ENCODE data around the gene LRRC73.
"Not testable (repeated sequence)": the region's sequence is repeated elsewhere in the genome, so short reads cannot be mapped to it uniquely, and the experiment has no call there.

LRRC73 gene

DNA sequence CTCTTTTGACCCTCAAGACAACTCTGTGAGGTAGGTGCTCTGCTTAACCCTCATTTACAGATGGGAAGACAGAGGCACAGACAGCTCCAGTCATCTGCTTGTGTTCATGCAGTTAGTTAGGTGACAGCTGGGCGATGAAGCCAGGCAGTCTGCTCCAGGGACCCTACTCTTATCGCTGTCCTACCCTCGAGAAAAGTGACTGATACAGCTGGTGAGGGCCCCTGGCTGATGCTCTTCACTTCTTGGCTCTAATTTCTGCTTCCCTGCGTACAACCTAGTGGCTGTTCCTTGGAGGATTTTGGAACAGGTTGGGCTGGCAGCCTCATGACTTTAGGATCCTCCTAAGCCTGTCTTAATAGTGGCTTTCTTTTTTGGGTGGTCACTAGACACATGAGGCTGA, 41.9 kb downstream of the LRRC73 start:
- Histone ChIP-seq H2BK5ac (ENCODE audit: low read depth, low read length, poor library complexity, severe bottlenecking) (no peak overlapping the region), H3K4me3 (ENCODE audit: insufficient read depth in 1 of 2, low read depth in 1 of 2, low read length in 2 of 2) (no peak overlapping the region), H4K8ac (ENCODE audit: low read length) (no peak overlapping the region), H3K36me3 (ENCODE audit: control insufficient read depth in 1 of 2, insufficient read depth in 2 of 2, low read depth in 1 of 2, low read length in 2 of 2) (no peaks in the 10 kb centered on the region), H4K91ac (ENCODE audit: low read length) (no peak overlapping the region), H2BK15ac (ENCODE audit: low read depth, poor library complexity, severe bottlenecking) (no peak overlapping the region), H3K14ac (ENCODE audit: low read length in 2 of 2) (no peak overlapping the region), H3K9ac (ENCODE audit: low read length) (no peak overlapping the region), H3K27ac (ENCODE audit: low read length, poor library complexity, severe bottlenecking) (no peak overlapping the region), H2BK120ac (ENCODE audit: low read depth, low read length) (no peak overlapping the region), H2BK12ac (ENCODE audit: low read length in 2 of 2) (no peak overlapping the region), H3K9me3 (ENCODE audit: control insufficient read depth, low read length) (no peaks in the 10 kb centered on the region), H3K4me2 (ENCODE audit: low read length, poor library complexity, severe bottlenecking) (no peak overlapping the region), H3K18ac (ENCODE audit: low read depth in 1 of 2, low read length in 2 of 2) (no peak overlapping the region), H3K4ac (ENCODE audit: low read depth in 1 of 2, low read length in 2 of 2) (no peak overlapping the region), H3K79me1 (replicated peaks; ENCODE audit: low read length, poor library complexity, severe bottlenecking) (no peaks in the 10 kb centered on the region), H3K23ac (ENCODE audit: low read length in 2 of 2) (no peak overlapping the region), H3K27me3 (ENCODE audit: control insufficient read depth in 1 of 2, insufficient read depth in 1 of 2, low read length in 2 of 2) (peaks cover 27 to 38% of the 10 kb centered on the region in 2 experiments), H2AFZ (ENCODE audit: low read depth, low read length) (no peak overlapping the region), H3K4me1 (ENCODE audit: control insufficient read depth, insufficient read depth, low read depth, low read length) (no peaks in the 10 kb centered on the region), H2AK5ac (ENCODE audit: low read length, severe bottlenecking) (no peak overlapping the region)
- 82% methylated on average over 4 of the region's 4 CpGs for WGBS
- DNase-seq, result no peak

DNA sequence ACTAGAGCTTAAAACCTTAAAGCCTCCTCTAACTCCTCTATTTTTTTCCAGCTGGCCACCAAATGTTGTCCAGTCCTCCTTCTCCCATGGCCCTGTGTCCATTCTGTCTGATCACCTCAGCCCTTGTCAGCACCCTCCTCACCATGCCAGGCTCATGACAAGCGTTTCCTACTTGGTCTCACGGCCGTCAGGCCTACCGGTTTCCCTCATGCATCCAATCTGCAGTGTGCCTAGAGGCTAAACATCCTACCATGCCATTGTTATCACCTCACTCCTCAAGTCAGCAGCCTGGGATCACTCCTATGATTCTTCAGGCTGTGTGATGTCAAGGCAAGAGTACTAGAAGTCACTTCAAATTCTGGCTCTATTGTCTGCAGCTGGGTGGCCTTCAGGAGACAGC, 42.4 kb downstream of the LRRC73 start:
- H3K14ac ChIP-seq (ENCODE audit: low read length in 2 of 2), result no peak overlapping the region
- H3K36me3 ChIP-seq (ENCODE audit: control insufficient read depth in 1 of 2, insufficient read depth in 2 of 2, low read depth in 1 of 2, low read length in 2 of 2), result no peaks in the 10 kb centered on the region
- H2AFZ ChIP-seq (ENCODE audit: low read depth, low read length), result no peak overlapping the region
- WGBS, result 95% methylated on average over 4 of the region's 4 CpGs
- no peak overlapping the region for H2BK15ac ChIP-seq (ENCODE audit: low read depth, poor library complexity, severe bottlenecking)
- H3K79me1 ChIP-seq (replicated peaks; ENCODE audit: low read length, poor library complexity, severe bottlenecking), result no peaks in the 10 kb centered on the region
- H3K4ac ChIP-seq (ENCODE audit: low read depth in 1 of 2, low read length in 2 of 2), result no peak overlapping the region
- no peak overlapping the region for H3K23ac ChIP-seq (ENCODE audit: low read length in 2 of 2)
- no peak overlapping the region for H3K4me2 ChIP-seq (ENCODE audit: low read length, poor library complexity, severe bottlenecking)
- no peak overlapping the region for H2AK5ac ChIP-seq (ENCODE audit: low read length, severe bottlenecking)
- H2BK120ac ChIP-seq (ENCODE audit: low read depth, low read length), result no peak overlapping the region
- no peak overlapping the region for H3K9ac ChIP-seq (ENCODE audit: low read length)
- no peak overlapping the region for H3K4me3 ChIP-seq (ENCODE audit: insufficient read depth in 1 of 2, low read depth in 1 of 2, low read length in 2 of 2)
- no peak overlapping the region for H2BK12ac ChIP-seq (ENCODE audit: low read length in 2 of 2)
- H3K9me3 ChIP-seq (ENCODE audit: control insufficient read depth, low read length), result no peaks in the 10 kb centered on the region
- no peak overlapping the region for H3K18ac ChIP-seq (ENCODE audit: low read depth in 1 of 2, low read length in 2 of 2)
- H3K27me3 ChIP-seq (ENCODE audit: control insufficient read depth in 1 of 2, insufficient read depth in 1 of 2, low read length in 2 of 2), result peaks cover 32 to 42% of the 10 kb centered on the region in 2 experiments
- no peak overlapping the region for H3K27ac ChIP-seq (ENCODE audit: low read length, poor library complexity, severe bottlenecking)
- peak overlapping the region; percentile 36 for H4K8ac ChIP-seq (ENCODE audit: low read length)
- no peak overlapping the region for H2BK5ac ChIP-seq (ENCODE audit: low read depth, low read length, poor library complexity, severe bottlenecking)
- DNase-seq, result no peak
- no peak overlapping the region for H4K91ac ChIP-seq (ENCODE audit: low read length)
- H3K4me1 ChIP-seq (ENCODE audit: control insufficient read depth, insufficient read depth, low read depth, low read length), result no peaks in the 10 kb centered on the region

GRCh38 chr6:43467265-43467664, 42.9 kb downstream of the LRRC73 start:
- not testable (repeated sequence) for H3K14ac ChIP-seq (ENCODE audit: low read length in 2 of 2); H3K9ac ChIP-seq (ENCODE audit: low read length); H2BK12ac ChIP-seq (ENCODE audit: low read length in 2 of 2); H2BK15ac ChIP-seq (ENCODE audit: low read depth, poor library complexity, severe bottlenecking); H3K4ac ChIP-seq (ENCODE audit: low read depth in 1 of 2, low read length in 2 of 2); H3K79me1 ChIP-seq (replicated peaks; ENCODE audit: low read length, poor library complexity, severe bottlenecking); H3K27ac ChIP-seq (ENCODE audit: low read length, poor library complexity, severe bottlenecking); H3K4me3 ChIP-seq (ENCODE audit: insufficient read depth in 1 of 2, low read depth in 1 of 2, low read length in 2 of 2); H2BK120ac ChIP-seq (ENCODE audit: low read depth, low read length); H3K18ac ChIP-seq (ENCODE audit: low read depth in 1 of 2, low read length in 2 of 2); H3K36me3 ChIP-seq (ENCODE audit: control insufficient read depth in 1 of 2, insufficient read depth in 2 of 2, low read depth in 1 of 2, low read length in 2 of 2); H2AFZ ChIP-seq (ENCODE audit: low read depth, low read length); H3K4me2 ChIP-seq (ENCODE audit: low read length, poor library complexity, severe bottlenecking); DNase-seq; H2BK5ac ChIP-seq (ENCODE audit: low read depth, low read length, poor library complexity, severe bottlenecking); H4K8ac ChIP-seq (ENCODE audit: low read length); H4K91ac ChIP-seq (ENCODE audit: low read length); H2AK5ac ChIP-seq (ENCODE audit: low read length, severe bottlenecking); H3K23ac ChIP-seq (ENCODE audit: low read length in 2 of 2); H3K9me3 ChIP-seq (ENCODE audit: control insufficient read depth, low read length); H3K4me1 ChIP-seq (ENCODE audit: control insufficient read depth, insufficient read depth, low read depth, low read length)
- WGBS, result 72% methylated on average over 4 of the region's 5 CpGs
- peaks cover 37 to 44% of the 10 kb centered on the region in 2 experiments for H3K27me3 ChIP-seq (ENCODE audit: control insufficient read depth in 1 of 2, insufficient read depth in 1 of 2, low read length in 2 of 2)

- H3K14ac ChIP-seq (ENCODE audit: low read length in 2 of 2), result no peak overlapping the region
- no peak overlapping the region for H3K18ac ChIP-seq (ENCODE audit: low read depth in 1 of 2, low read length in 2 of 2)
- H2AFZ ChIP-seq (ENCODE audit: low read depth, low read length), result no peak overlapping the region
- no peak overlapping the region for H2BK15ac ChIP-seq (ENCODE audit: low read depth, poor library complexity, severe bottlenecking)
- H2AK5ac ChIP-seq (ENCODE audit: low read length, severe bottlenecking), result no peak overlapping the region
- no peak overlapping the region for H2BK5ac ChIP-seq (ENCODE audit: low read depth, low read length, poor library complexity, severe bottlenecking)
- no peak overlapping the region for H3K4me3 ChIP-seq (ENCODE audit: insufficient read depth in 1 of 2, low read depth in 1 of 2, low read length in 2 of 2)
- H3K9me3 ChIP-seq (ENCODE audit: control insufficient read depth, low read length), result no peaks in the 10 kb centered on the region
- no peak overlapping the region for H2BK12ac ChIP-seq (ENCODE audit: low read length in 2 of 2)
- H3K79me1 ChIP-seq (replicated peaks; ENCODE audit: low read length, poor library complexity, severe bottlenecking), result no peaks in the 10 kb centered on the region
- DNase-seq, result no peak
- no peaks in the 10 kb centered on the region for H3K4me1 ChIP-seq (ENCODE audit: control insufficient read depth, insufficient read depth, low read depth, low read length)
- WGBS, result 38% methylated on average over 1 of the region's 2 CpGs
- H2BK120ac ChIP-seq (ENCODE audit: low read depth, low read length), result no peak overlapping the region
- no peaks in the 10 kb centered on the region for H3K36me3 ChIP-seq (ENCODE audit: control insufficient read depth in 1 of 2, insufficient read depth in 2 of 2, low read depth in 1 of 2, low read length in 2 of 2)
- H3K23ac ChIP-seq (ENCODE audit: low read length in 2 of 2), result no peak overlapping the region
- H3K4me2 ChIP-seq (ENCODE audit: low read length, poor library complexity, severe bottlenecking), result no peak overlapping the region
- H3K9ac ChIP-seq (ENCODE audit: low read length), result no peak overlapping the region
- no peak overlapping the region for H3K27ac ChIP-seq (ENCODE audit: low read length, poor library complexity, severe bottlenecking)
- no peak overlapping the region for H4K8ac ChIP-seq (ENCODE audit: low read length)
- peaks cover 37 to 48% of the 10 kb centered on the region in 2 experiments for H3K27me3 ChIP-seq (ENCODE audit: control insufficient read depth in 1 of 2, insufficient read depth in 1 of 2, low read length in 2 of 2)
- H4K91ac ChIP-seq (ENCODE audit: low read length), result no peak overlapping the region
- no peak overlapping the region for H3K4ac ChIP-seq (ENCODE audit: low read depth in 1 of 2, low read length in 2 of 2)
Observed at GRCh38 chr6:43465948-43466347, 44.2 kb downstream of the LRRC73 start.
